ENCODE measurements around the gene TNFSF13. TPM values are rescaled to one million over a fixed set of nuclear protein-coding genes. Genes with fewer than 3 reads are reported as not detected.
A peak's percentile ranks its signal among the peaks of the same experiment; 100 is the strongest.

TNFSF13 gene
- total RNA-seq, 1 donor from 2014 or later, result 101 TPM

DNA sequence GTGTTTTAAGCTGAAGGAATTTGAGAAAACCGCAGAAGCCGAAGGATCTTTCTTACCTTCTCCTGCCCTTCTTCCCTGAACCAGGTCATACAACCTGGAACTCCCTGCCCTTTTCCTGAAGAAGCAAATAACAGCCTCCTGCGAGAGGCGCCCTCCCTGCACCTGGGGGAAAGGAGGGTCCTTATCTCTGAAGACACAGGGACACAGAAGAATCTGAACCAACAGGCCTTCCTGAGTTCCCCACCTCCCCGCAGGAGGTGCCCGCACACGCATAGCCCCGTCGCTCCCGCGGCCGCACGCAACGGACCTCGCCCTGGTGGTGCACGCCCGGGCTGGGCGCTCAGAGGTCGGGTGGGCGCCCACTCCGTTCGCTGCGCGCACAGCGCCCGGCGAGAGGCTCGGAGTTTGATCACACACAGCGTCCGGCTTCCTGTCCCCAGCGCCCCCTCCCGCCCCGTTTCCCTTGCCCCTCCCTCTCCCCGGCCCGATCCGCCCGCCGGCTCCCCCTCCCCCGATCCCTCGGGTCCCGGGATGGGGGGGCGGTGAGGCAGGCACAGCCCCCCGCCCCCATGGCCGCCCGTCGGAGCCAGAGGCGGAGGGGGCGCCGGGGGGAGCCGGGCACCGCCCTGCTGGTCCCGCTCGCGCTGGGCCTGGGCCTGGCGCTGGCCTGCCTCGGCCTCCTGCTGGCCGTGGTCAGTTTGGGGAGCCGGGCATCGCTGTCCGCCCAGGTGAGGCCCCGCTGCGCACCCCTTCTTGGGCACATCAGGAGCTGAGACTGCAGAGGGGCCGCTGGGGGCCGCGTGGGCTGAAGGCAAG is 9.8 kb upstream of the TNFSF13 start, which contains the start of gene TNFSF12:
TSS of gene TNFSF12 (plus strand) at position 474 of the 816 bp plus-strand sequence. CDS start at position 570, 96 bp downstream.
- Histone ChIP-seq H3K36me3 (no peaks in the 10 kb centered on the region), H3K27me3 (no peaks in the 10 kb centered on the region), H3K4me3 (peak within 1 kb of the TSS; percentile 81), H3K4me1 (peaks cover 29% of the 10 kb centered on the region), H3K9me3 (no peaks in the 10 kb centered on the region), H3K27ac (peak within 1 kb of the TSS; percentile 92)
- TF ChIP-seq, protein P1, sequence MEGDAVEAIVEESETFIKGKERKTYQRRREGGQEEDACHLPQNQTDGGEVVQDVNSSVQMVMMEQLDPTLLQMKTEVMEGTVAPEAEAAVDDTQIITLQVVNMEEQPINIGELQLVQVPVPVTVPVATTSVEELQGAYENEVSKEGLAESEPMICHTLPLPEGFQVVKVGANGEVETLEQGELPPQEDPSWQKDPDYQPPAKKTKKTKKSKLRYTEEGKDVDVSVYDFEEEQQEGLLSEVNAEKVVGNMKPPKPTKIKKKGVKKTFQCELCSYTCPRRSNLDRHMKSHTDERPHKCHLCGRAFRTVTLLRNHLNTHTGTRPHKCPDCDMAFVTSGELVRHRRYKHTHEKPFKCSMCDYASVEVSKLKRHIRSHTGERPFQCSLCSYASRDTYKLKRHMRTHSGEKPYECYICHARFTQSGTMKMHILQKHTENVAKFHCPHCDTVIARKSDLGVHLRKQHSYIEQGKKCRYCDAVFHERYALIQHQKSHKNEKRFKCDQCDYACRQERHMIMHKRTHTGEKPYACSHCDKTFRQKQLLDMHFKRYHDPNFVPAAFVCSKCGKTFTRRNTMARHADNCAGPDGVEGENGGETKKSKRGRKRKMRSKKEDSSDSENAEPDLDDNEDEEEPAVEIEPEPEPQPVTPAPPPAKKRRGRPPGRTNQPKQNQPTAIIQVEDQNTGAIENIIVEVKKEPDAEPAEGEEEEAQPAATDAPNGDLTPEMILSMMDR (IDR thresholded peaks at IDR 0.05), result peak; percentile 18
- peak; percentile 81 for ATAC-seq
- DNase-seq, result peak; percentile 88
- intact Hi-C loops (cut with DNase I), result no loop called here

DNA sequence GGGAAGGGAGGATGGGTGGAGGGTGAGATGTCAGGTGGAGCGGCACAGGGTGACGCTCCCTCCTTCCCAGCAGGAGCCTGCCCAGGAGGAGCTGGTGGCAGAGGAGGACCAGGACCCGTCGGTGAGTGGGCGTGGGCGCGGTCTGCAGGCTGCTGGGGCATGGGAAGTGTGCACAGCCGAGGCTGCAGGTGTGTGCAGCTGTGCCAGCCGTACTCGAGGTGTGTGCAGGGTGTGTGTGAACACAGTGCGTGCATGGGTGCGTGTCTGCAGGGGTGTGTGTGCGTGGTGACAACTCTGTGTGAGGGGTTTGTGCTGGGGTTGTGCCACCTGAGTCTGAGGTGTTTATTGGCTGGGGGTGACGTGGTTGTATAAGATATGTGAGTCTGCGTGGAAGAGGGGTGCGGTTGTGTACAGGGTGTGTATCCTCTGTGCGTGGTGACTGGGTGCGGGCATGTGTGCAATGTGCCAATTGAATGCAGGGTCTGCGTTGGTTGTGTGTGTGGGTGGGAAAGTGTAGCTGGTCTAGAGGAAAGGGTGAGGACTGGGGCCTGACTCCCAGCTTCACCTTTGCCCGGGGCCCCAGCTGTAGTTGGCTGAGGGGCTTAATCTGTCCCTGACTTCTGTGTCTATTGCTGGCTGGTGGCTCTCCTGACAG is 9.0 kb upstream of the TNFSF13 start:
- intact Hi-C loops (cut with DNase I), result no loop called here
- TF ChIP-seq, protein P1 (IDR thresholded peaks at IDR 0.05), result no peak
- Histone ChIP-seq H3K4me1 (peaks cover 29% of the 10 kb centered on the region), H3K4me3 (peak overlapping the region; percentile 81), H3K27me3 (no peaks in the 10 kb centered on the region), H3K27ac (peak overlapping the region; percentile 92), H3K9me3 (no peaks in the 10 kb centered on the region), H3K36me3 (no peaks in the 10 kb centered on the region)
- ATAC-seq (peak; percentile 77), DNase-seq (peak; percentile 80)

DNA sequence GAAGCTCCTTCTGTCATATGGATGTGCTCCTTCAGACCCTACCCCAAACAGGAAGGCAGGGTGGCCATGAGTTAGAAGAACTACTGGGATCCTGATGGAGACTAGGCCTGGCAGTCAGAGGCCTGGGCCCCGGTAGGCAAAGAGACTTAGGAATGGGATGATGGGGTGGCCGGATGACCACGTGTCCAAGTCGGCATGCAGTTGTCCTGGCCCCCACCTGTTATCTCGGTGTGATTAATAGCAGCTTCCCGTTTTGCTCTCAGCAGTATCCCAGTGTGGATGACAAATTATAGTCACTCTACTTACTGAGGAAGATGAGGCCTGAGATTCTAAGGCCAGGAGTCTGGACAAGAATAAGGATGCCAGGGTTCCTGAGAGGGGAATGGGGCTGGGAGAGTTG is 8.2 kb upstream of the TNFSF13 start:
- Histone ChIP-seq H3K27ac (peak overlapping the region; percentile 92), H3K36me3 (no peaks in the 10 kb centered on the region), H3K4me3 (peak overlapping the region; percentile 81), H3K9me3 (no peaks in the 10 kb centered on the region), H3K27me3 (no peaks in the 10 kb centered on the region), H3K4me1 (peaks cover 25% of the 10 kb centered on the region)
- TF ChIP-seq, protein P1 (IDR thresholded peaks at IDR 0.05), result no peak
- intact Hi-C loops (cut with DNase I), result no loop called here
- ATAC-seq (no peak), DNase-seq (no peak)

DNA sequence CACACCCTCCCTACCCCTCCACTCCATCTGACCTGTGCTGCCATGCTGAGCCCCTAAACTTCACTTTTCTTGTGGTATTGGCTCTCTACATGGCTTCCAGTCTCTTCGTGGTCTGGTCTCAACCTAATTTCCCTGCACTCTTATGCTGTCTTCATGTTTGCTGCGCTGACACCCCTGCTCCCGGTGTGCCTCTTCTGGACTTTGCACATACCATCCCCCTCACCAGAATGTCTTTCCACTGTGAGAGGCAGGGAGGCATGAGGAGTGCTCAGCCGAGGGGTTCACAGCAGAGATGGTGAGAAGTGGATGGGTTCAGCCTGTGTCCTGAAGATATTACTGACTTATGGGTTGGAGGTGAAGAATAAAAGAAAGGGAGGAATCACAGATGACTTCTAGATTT is 7.2 kb upstream of the TNFSF13 start:
- Histone ChIP-seq H3K4me3 (no peak overlapping the region), H3K27me3 (no peaks in the 10 kb centered on the region), H3K4me1 (peaks cover 25% of the 10 kb centered on the region), H3K9me3 (no peaks in the 10 kb centered on the region), H3K27ac (peak overlapping the region; percentile 36), H3K36me3 (no peaks in the 10 kb centered on the region)
- ATAC-seq, result no peak
- DNase-seq, result no peak
- intact Hi-C loops (cut with DNase I), result no loop called here
- TF ChIP-seq, protein P1 (IDR thresholded peaks at IDR 0.05), result no peak

DNA sequence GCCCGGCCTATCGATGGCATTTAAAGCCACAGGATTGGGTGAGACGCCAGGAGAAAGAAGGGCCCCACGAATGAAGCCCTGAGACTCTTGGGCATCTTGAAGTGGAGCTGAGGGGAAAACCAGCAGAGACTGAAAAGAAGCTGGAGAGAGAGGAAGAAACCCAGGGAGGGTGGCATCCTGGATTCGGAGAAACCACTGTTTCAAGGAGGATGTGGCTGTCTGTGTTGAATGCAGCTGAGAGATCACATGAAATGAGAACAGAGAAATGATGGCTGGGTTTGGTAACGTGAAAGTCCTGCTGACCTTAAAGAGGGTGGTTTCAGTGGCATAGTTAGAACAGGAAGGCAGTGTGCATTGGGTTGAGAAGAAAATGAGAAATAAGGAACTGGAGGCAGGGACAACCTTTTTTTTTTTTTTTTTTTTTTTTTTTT is 5.9 kb upstream of the TNFSF13 start:
- TF ChIP-seq, protein P1 (IDR thresholded peaks at IDR 0.05), result no peak
- H3K36me3 ChIP-seq, result no peaks in the 10 kb centered on the region
- H3K27ac ChIP-seq, result peak overlapping the region; percentile 36
- H3K4me1 ChIP-seq, result peaks cover 37% of the 10 kb centered on the region
- H3K27me3 ChIP-seq, result no peaks in the 10 kb centered on the region
- ATAC-seq, result peak; percentile 66
- no peaks in the 10 kb centered on the region for H3K9me3 ChIP-seq
- DNase-seq, result no peak
- H3K4me3 ChIP-seq, result no peak overlapping the region
- intact Hi-C loops (cut with DNase I), result no loop called here
